C4-2B (cell line): Measurements from ENCODE around the gene SUPT20HL2.

Experiments
- H3K27ac ChIP-seq: fragments of 450-650 bp; 2 replicates; pipeline ENCODE4 v1.5.1; 2017
- ZFX ChIP-seq: fragments of 450-650 bp; IDR thresholded peaks from 2 replicates; pipeline ENCODE4 v1.6.1; 2017
- TF ChIP-seq, protein P1 (sequence below): fragments of 450-650 bp; conservative IDR thresholded peaks from 2 replicates; pipeline ENCODE4 v1.5.1; 2017; ENCODE audit warnings: mild to moderate bottlenecking

The SUPT20HL2 gene

GRCh38 chrX:24341795-24342194 is 27.9 kb upstream of the SUPT20HL2 start:
- no peak overlapping the region for H3K27ac ChIP-seq
- TF ChIP-seq, protein P1, sequence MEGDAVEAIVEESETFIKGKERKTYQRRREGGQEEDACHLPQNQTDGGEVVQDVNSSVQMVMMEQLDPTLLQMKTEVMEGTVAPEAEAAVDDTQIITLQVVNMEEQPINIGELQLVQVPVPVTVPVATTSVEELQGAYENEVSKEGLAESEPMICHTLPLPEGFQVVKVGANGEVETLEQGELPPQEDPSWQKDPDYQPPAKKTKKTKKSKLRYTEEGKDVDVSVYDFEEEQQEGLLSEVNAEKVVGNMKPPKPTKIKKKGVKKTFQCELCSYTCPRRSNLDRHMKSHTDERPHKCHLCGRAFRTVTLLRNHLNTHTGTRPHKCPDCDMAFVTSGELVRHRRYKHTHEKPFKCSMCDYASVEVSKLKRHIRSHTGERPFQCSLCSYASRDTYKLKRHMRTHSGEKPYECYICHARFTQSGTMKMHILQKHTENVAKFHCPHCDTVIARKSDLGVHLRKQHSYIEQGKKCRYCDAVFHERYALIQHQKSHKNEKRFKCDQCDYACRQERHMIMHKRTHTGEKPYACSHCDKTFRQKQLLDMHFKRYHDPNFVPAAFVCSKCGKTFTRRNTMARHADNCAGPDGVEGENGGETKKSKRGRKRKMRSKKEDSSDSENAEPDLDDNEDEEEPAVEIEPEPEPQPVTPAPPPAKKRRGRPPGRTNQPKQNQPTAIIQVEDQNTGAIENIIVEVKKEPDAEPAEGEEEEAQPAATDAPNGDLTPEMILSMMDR = no peak
- TF ChIP-seq ZFX = no peak

DNA sequence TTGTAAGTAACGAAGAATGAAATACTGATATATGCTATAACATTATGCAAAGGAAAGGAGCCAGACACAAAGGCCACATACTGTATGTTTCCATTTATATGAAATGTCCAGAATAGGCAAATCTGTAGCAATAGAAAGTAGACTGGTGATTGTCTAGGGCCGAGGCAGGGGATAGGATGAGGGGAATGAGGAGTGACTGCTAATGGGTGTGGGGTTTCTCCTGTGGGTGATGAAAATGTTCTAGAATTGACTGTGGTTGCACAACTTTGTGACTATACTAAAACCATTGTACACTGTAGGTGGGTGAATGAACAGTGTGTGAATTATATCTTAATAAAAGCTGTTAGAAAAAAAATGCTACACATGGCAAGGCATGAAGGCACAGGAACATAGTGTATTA is 26.6 kb upstream of the SUPT20HL2 start:
- no peak overlapping the region for H3K27ac ChIP-seq
- TF ChIP-seq ZFX = no peak
- TF ChIP-seq, protein P1 = no peak

- H3K27ac ChIP-seq = no peak overlapping the region
- no peak for TF ChIP-seq ZFX
- TF ChIP-seq, protein P1 = no peak
Observed at GRCh38 chrX:24339911-24340310, 26.0 kb upstream of the SUPT20HL2 start.

DNA sequence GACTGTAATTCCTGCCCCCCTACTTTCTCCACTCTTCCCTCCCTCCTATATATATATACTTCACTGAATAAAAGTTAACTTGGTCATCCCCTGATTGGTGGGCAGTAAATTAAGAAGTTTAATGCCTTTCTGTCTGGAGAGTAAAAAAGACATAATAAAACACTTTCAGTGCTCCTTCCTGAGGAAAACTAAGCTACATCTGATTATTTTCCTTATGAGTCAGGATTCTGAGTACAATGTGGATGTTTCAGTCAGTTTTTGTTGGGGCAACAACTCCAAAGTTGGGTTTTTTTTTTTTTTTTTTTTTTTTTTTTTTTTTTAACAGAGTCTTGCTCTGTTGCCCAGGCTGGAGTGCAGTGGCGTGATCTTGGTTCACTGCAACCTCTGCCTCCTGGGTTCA is 22.0 kb upstream of the SUPT20HL2 start:
- TF ChIP-seq, protein P1 = no peak
- no peak for TF ChIP-seq ZFX
- no peak overlapping the region for H3K27ac ChIP-seq

- TF ChIP-seq, protein P1 = no peak
- TF ChIP-seq ZFX = no peak
- no peak overlapping the region for H3K27ac ChIP-seq
Observed at GRCh38 chrX:24334461-24334860, 20.6 kb upstream of the SUPT20HL2 start.

DNA sequence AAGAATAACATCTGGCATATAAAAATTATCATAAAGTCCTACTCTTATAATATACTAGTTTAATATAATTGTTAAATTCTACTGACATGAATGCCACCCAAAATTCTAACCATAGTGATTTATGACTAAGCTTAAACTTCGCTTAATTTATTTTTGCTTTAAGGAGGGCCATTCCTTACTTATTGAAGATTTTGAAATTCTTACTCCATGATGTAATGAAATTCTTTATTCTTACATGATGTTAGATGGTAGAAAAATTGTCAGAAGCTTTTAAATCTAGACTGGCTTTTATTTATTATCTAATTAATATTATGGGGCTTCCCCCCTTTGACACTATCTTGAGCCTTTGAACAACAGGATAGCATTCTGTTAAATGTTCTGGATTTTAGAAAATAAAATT is 19.5 kb upstream of the SUPT20HL2 start:
- TF ChIP-seq, protein P1 = no peak
- TF ChIP-seq ZFX = no peak
- no peak overlapping the region for H3K27ac ChIP-seq

GRCh38 chrX:24332878-24333277 is 19.0 kb upstream of the SUPT20HL2 start:
- H3K27ac ChIP-seq = no peak overlapping the region
- no peak for TF ChIP-seq ZFX
- TF ChIP-seq, protein P1 = no peak

DNA sequence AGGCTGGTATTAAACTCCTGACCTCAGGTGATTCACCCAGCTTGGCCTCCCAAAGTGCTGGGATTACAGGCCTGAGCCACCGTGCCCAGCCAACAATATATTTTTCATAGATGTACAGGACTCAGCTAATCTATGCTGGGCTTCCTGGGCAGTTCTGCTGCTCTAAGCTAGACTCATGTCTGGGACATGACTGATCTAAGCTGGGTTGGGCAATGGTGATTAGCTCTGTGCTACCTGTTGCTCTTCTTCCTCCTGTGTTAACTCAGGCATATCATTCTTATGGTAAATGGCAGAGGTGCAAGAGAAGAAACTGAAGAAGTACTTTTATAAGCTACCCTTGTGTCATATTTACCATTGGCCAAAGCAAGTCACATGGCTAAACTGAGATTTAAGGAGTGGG is 11.4 kb upstream of the SUPT20HL2 start:
- no peak for TF ChIP-seq ZFX
- TF ChIP-seq, protein P1 = no peak

More for the DNA sequence above, 11.4 kb upstream of the SUPT20HL2 start:
- no peak overlapping the region for H3K27ac ChIP-seq
